GM19025 (cell line): Measurements from ENCODE around the gene DNAH17.

Experiments
- ATAC-seq: cut with Tn5 transposase; IDR thresholded peaks from one replicate; pipeline ENCODE4 v1.9.1; 2021; ENCODE audit warnings: mild to moderate bottlenecking, low read depth, moderate library complexity; ENCODE audit not compliant: unreplicated experiment

Gene DNAH17

DNA sequence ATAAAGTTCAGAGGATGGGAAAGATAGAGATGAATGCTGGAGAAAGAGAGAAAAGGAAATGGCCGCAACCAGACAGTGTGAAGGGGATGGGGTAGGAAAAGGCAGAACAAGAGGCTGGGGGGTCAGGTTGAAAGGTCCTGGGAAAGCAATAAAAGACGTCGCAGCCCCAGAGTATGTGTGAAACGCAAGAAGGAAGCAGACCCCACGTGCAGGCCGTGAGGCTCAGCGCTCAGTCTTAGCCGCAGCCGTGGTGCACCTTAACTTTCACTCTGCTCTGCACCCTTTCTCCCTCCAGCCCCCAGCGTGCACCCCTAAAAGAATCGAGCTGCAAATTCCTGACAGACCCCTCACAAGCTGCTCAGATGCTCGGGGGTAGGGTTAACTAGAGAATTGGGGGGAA is 1.9 kb downstream of the DNAH17 start:
- no peak for ATAC-seq

GRCh38 chr17:78573955-78574354 is 3.2 kb downstream of the DNAH17 start:
- no peak for ATAC-seq

DNA sequence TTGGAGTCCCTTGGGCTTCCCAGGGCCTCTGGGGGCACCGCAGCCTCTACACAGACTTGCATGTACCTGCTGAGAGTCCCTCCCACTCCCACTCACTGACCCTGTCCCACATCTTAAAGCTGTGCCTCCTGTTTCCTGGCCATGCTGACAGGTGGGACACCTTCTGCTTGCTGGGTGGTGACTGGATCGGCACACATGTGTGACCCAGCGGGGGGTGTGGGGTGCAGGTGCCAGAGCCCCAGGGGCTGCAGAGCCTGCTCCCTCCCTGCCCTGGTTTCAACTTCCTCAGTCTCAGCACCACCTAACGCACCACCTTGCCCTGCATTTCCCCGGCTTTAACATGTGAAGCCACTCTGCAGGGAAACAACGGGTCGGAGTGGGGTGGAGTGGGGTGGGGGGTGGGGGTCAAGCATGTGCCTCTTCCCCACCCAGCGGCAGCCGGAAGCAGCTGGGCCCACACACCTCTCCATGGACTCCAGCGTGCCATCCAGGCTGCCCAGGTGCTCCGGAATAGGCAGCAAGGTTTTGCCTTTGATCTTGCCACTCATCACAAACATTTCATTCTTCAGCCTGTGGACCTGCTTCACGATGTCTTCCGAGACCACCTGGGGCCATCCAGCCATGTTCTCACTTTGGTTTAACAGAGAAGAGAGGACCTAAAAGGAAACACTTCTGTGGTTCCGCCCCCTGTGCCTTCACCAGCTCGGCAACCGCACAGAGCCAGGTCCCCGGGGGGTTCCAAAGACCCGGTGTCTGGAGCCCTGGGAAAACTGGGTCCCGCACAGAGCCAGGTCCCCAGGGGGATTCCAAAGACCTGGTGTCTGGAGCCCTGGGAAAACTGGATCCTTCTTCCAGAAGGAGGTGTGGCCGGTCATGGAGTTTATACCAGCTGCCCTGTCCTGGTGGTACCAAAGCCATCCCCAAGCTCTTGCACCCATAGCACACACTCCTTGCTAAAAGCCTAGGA is 4.7 kb downstream of the DNAH17 start:
- no peak for ATAC-seq

DNA sequence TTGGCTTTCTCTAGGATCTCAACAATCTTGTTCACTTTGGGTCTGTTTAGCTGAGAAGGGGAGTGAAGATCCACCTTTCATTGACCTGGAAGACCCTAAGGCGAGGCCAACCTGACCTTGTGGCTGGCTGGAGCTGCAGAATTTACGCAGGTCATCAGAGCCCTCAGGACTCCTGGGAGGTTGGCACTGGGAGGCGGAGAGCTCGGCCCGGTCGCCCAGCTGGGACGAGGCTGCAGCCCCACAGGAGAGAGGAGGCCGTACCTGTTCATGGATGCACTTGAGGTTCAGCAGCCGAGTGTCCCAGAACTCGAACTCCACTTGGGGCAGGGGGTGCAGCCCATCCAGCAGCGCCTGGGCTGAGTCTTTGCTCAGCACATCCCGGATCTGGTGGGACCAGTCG is 5.9 kb downstream of the DNAH17 start:
- no peak for ATAC-seq

DNA sequence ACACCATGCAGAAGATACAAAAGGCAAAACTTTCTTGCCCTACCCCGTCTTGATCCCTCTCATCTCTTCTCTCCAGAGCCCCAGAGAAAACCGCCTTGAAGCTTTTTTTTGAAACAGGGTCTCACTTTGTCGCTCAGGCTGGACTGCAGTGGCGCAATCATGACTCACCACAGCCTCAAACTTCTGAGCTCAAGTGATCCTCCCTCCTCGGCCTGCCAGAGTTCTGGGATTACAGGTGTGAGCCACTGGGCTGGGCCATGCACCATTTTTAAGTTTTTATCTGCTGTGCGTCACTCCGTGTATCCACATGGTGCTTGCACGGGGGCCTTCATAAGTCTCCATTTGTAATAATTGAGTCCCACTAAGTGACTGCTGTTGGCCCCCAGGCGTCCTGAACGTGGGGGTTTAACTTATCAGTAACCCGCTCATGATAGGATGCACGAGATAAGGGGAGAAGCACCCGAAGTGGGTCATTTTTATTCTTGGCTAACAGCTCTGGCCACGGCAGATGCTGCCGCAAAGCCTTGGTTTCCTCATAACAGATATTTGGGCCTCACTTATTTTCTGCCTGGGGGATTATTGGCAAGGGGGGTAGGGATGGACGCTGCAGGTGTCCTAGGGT is 8.6 kb downstream of the DNAH17 start:
- no peak for ATAC-seq

- no peak for ATAC-seq
Measured at GRCh38 chr17:78567991-78568390, 9.2 kb downstream of the DNAH17 start.

DNA sequence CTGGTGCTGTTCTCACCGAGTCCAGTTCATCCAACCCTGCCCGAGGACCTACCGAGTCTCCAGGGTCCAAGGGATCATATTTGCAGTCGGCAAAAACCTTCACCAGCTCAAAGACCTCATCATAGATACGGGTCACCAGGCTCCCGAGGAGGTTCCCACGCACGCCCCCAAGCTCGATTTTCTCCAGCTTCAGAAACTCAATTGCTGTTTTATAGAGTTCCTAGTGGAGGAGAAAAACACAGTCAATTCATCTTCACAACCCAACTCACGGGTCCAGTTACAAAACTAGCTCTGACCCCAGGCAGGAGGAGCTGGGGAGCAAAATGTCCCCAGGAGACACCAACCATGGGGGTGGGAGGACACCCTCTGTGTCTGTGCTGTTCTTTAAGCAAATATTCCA is 10.2 kb downstream of the DNAH17 start:
- no peak for ATAC-seq

DNA sequence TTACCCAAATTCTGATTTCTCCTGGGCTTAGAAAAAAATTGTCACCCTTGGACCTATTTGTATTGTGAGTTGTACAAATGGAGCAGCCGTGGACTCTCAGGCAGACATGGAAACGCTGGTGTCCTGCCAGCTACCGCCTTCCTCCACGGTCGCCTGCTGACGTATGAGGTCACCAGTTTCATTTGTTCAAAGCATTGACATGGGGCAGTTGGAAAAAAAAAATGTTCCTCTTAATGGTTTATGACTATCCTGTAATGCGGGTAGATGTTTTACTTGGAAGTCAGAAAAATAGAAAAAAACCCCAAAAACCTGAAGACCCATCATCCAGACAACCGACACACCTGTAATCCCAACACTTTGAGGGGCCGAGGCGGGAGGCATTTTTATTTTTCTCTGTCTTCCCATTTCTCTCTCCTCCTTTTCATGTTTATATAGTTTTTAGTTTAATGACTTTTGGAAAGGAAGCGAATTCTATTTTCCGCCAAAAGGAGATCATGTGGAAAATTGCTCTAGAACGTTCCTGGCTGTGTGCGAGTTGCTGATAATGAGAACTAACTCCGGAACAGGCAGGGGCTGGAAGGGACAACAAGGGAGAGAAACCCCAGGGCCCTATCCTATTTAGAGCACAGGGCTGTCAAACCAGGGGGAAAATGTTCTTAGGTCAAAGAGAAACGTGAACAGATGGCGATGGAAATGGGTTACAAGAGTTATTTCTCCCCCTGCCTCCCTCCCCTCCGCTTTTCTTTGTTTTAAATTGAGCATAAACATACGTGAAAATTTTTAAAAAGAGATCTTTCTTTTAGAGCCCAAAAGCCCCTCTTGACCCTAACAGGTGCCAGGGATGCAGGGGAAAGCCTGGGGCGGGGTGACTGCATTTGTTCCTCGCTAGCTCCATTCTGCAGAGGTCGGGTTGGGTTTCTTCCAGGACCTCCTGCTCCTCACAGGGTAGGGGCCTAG is 13.7 kb downstream of the DNAH17 start:
- no peak for ATAC-seq

- ATAC-seq = no peak
Measured at GRCh38 chr17:78562734-78563133, 14.5 kb downstream of the DNAH17 start.

GRCh38 chr17:78561166-78561565 is 16.0 kb downstream of the DNAH17 start:
- no peak for ATAC-seq

- ATAC-seq = no peak
Measured at GRCh38 chr17:78560731-78561130, 16.5 kb downstream of the DNAH17 start.

GRCh38 chr17:78559749-78560368 is 17.3 kb downstream of the DNAH17 start:
- ATAC-seq = no peak

DNA sequence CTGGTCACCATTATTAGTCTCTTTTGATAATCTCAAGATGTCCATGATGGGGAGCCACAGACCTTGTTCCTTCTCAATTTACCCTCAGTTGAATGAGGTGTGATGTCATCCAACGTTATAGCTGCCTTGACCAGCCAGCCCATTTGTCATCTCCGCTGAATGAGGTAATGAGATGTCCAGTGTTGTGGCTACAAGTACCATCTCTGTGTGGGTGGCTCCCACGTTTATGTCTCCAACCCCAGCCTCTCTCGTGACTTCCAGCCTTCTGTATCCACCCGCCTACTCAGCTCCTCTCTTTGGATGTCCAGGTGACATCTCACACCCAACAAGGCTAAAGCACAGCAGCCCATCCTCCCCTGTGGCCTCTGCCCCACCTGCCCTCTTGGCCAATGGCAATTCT is 18.2 kb downstream of the DNAH17 start:
- no peak for ATAC-seq

GRCh38 chr17:78558181-78558850 is 18.9 kb downstream of the DNAH17 start:
- no peak for ATAC-seq

DNA sequence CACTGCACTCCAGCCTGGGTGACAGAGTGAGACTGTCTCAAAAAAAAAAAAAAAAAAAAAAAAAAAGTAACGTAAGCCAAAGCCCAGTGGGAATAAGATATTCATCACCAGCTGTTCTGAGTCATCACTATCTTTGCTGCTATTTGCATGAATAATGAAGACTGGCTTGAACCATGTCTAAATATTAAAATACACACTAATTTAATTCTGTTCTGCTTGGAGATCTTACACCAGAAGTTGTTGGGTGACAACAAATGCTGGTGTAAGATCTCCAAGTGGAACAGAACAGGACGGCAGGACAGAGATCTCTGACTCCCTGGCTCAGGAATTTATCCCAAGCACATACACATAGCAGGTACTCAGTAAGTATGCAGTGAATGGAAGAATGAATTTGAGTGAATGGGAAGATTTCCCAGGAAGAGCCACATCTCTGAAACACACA is 19.6 kb downstream of the DNAH17 start:
- ATAC-seq = no peak

- no peak for ATAC-seq
Measured at GRCh38 chr17:78556812-78557211, 20.4 kb downstream of the DNAH17 start.

DNA sequence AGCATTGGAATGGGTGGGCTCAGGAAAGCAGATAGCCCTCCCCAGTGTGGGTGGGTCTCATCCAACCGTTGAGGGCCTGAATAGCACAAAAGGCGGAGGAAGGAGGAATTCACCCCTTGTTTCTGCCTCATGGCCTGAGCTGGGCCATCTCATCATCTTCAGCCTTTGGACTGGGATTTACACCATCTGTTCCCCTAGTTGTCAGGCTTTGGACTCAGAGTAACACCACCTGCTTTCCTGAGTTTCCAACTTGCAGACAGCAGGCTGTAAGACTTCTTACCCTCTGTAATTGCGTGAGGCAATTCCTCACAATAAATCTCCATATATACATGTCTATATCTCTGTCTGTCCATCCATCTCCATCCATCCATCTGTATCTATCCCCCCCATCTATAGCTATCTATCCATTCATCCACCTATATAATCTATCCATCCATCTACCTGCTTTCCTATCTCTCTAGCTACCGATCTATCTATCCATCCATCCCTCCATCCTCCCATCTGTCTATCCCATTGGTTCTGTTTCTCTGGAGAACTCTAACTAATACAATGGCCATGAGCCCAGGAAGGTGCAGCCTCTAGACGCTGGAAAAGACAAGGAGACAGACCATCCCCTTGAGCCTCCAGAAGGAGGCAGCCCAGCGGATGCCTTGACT is 21.3 kb downstream of the DNAH17 start:
- no peak for ATAC-seq

GRCh38 chr17:78550464-78550863 is 26.7 kb downstream of the DNAH17 start:
- no peak for ATAC-seq

DNA sequence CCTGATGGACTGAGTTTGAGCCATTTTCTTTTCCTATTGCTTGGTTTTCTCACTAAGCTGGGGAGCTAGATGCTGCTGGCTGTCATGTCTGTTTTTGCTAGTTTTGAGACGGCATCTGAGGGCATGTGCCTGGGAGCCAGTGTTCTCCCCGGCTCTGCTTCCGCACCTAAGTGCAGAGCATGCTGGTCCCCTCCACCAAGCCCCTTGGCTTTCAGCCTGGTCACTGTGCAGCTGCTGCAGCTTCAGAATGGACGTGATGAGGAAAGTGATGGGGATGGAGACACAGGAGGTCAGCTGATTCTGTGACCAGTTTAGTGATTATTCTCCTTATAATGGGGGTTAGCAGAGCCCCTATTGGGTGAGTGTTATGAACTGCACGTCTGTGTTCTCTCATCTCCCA is 28.5 kb downstream of the DNAH17 start:
- ATAC-seq = no peak
